Adrenal gland (tissue), 5 donors: ENCODE measurements around the gene LRCH1.

Source experiments
- CTCF ChIP-seq, 6 experiments: fragments of 450-650 bp in 4 of 6; fragments of 200-600 bp in 2 of 6; sonication (generic) in 1 of 6; IDR thresholded peaks; 1 replicate in 5 of 6; 2 replicates in 1 of 6; pipeline versions ENCODE4 v1.5.1 to v1.8.0; 2016 to 2021; ENCODE audit warnings: antibody characterized with exemption in 6 of 6, mild to moderate bottlenecking in 2 of 6, moderate library complexity in 1 of 6
- POLR2A ChIP-seq, 2 donors: fragments of 450-650 bp; IDR thresholded peaks; one replicate each; pipeline ENCODE4 v1.6.1; 2017; ENCODE audit warnings: antibody characterized with exemption in 2 of 2, mild to moderate bottlenecking in 2 of 2, moderate library complexity in 1 of 2
- donor health status: DM: no; HTN: no; CAD: no.

- TF ChIP-seq CTCF (IDR thresholded peaks at IDR 0.05): no peak
- no peak for TF ChIP-seq POLR2A (IDR thresholded peaks at IDR 0.05)
Observed at GRCh38 chr13:46556418-46556779, 3.4 kb downstream of the LRCH1 start.
